HepG2 (cell line): ENCODE measurements around the gene WARS2. TPM values are rescaled to one million over a fixed set of nuclear protein-coding genes. Genes with fewer than 3 reads are reported as not detected.

Experiments
- ATAC-seq: fragments of 200-7000 bp; cut with Tn5 transposase; 3 replicates; pipeline ENCODE4 v1.9.1; 2020; ENCODE audit warnings: mild to moderate bottlenecking, moderate library complexity
- BruUV-seq: library from RNA; stranded (reverse); fragments of 400-500 nt; replicated peaks from 2 replicates; lab custom pipeline; 2021; lab: Mats Ljungman, UMichigan
- CTCF ChIA-PET: fragments of 300-600 bp; formaldehyde crosslinking; extraction: SDS; loops from one replicate; lab custom pipeline; 2021; ENCODE audit warnings: low total read pairs, inconsistent platforms, low intra/inter-chr PET ratio; lab: Yijun Ruan, JAX
- POLR2A ChIA-PET: fragments of 350-600 bp; sonication (Branson Sonifier 250); formaldehyde crosslinking; loops from one replicate; lab custom pipeline; 2020; ENCODE audit warnings: antibody characterized with exemption, inconsistent platforms; lab: Yijun Ruan, JAX
- DNase-seq: peaks from one replicate; pipeline ENCODE4 v3.0.0-alpha.2; 2015; ENCODE audit warnings: low spot score
- FAIRE-seq: peaks from 3 replicates; lab custom pipeline; 2011; peaks lifted over from hg19 to GRCh38; lab: Jason Lieb, UNC
- H2AFZ ChIP-seq: one replicate; pipeline ENCODE4 v1.6.1; 2011; ENCODE audit warnings: low read length, inconsistent platforms
- H3K27ac ChIP-seq: fragments of 300-600 bp; 3 replicates; pipeline ENCODE4 v1.8.0; 2011; ENCODE audit warnings: mixed run types, mild to moderate bottlenecking, mixed read lengths, low read length, inconsistent platforms; ENCODE audit not compliant: insufficient read depth; ENCODE audit errors: extremely low read length
- H3K27me3 ChIP-seq, 2 experiments: fragments of 200-600 bp in 1 of 2; 2 replicates in 1 of 2; 3 replicates in 1 of 2; pipeline versions ENCODE4 v1.6.0 to v1.8.0; 2011; ENCODE audit warnings: low read length in 2 of 2, mild to moderate bottlenecking in 2 of 2, moderate library complexity in 2 of 2, inconsistent platforms in 1 of 2; ENCODE audit not compliant: insufficient read depth in 2 of 2, control insufficient read depth in 1 of 2
- H3K36me3 ChIP-seq, 2 experiments: fragments of 200-600 bp in 1 of 2; replicated peaks in 1 of 2; 2 replicates in 1 of 2; 3 replicates in 1 of 2; pipeline versions ENCODE4 v1.5.1 to v1.8.0; 2011; ENCODE audit warnings: low read length in 2 of 2, inconsistent platforms in 1 of 2; ENCODE audit not compliant: insufficient read depth in 2 of 2, control insufficient read depth in 1 of 2
- H3K4me1 ChIP-seq: 2 replicates; pipeline ENCODE4 v1.5.1; 2012; ENCODE audit warnings: low read length, inconsistent platforms; ENCODE audit not compliant: insufficient read depth
- H3K4me2 ChIP-seq: 2 replicates; pipeline ENCODE4 v1.6.0; 2011; ENCODE audit warnings: low read depth, low read length, inconsistent platforms
- H3K4me3 ChIP-seq, 3 experiments: fragments of 200-600 bp in 1 of 3; sonication (generic), shearing (Covaris generic) in 1 of 3; replicated peaks in 1 of 3; 2 replicates each; pipeline ENCODE4 v1.5.1; 2011 to 2016; ENCODE audit warnings: low read length in 3 of 3, inconsistent platforms in 2 of 3, low read depth in 2 of 3, mild to moderate bottlenecking in 2 of 3, control low read depth in 1 of 3, mixed read lengths in 1 of 3; ENCODE audit not compliant: insufficient read depth in 1 of 3
- H3K79me2 ChIP-seq: one replicate; pipeline ENCODE4 v1.6.1; 2011; ENCODE audit warnings: low read length, inconsistent platforms; ENCODE audit not compliant: insufficient read depth
- H3K9ac ChIP-seq: 2 replicates; pipeline ENCODE4 v1.6.0; 2011; ENCODE audit warnings: mild to moderate bottlenecking, low read depth, low read length, inconsistent platforms; ENCODE audit not compliant: insufficient read depth
- H3K9me3 ChIP-seq: 2 replicates; pipeline ENCODE4 v1.5.1; 2012; ENCODE audit warnings: mild to moderate bottlenecking, low read length
- H4K20me1 ChIP-seq: 2 replicates; pipeline ENCODE4 v1.6.0; 2011; ENCODE audit warnings: inconsistent platforms, mild to moderate bottlenecking, low read length, moderate library complexity; ENCODE audit not compliant: insufficient read depth
- CCDC6 ChIP-seq: sonication (generic); formaldehyde crosslinking; IDR thresholded peaks from 2 replicates; pipeline ENCODE4 v1.8.1; 2022; ENCODE audit warnings: mild to moderate bottlenecking, missing genetic modification reagents, moderate library complexity
- MIER2 ChIP-seq: IDR thresholded peaks from 2 replicates; pipeline ENCODE4 v1.6.1; 2016; ENCODE audit warnings: missing biosample characterization, missing genetic modification reagents
- NPAS2 ChIP-seq: sonication (generic); formaldehyde crosslinking; IDR thresholded peaks from 2 replicates; pipeline ENCODE4 v1.8.0; 2022; ENCODE audit warnings: mild to moderate bottlenecking, missing genetic modification reagents, borderline replicate concordance
- SP2 ChIP-seq: sonication (generic); formaldehyde crosslinking; IDR thresholded peaks from 2 replicates; pipeline ENCODE4 v1.5.1; 2020; ENCODE audit warnings: mild to moderate bottlenecking, missing genetic modification reagents
- SRSF1 ChIP-seq: fragments of 200-400 bp; formaldehyde crosslinking; optimal IDR thresholded peaks from 2 replicates; pipeline ENCODE3; 2017; ENCODE audit warnings: mild to moderate bottlenecking, low read depth, low read length, moderate library complexity
- SRSF9 ChIP-seq: fragments of 200-400 bp; formaldehyde crosslinking; IDR thresholded peaks from 2 replicates; pipeline ENCODE4 v1.6.1; 2018; ENCODE audit warnings: borderline replicate concordance, mild to moderate bottlenecking, low read depth, low read length; ENCODE audit not compliant: insufficient read depth, poor library complexity, severe bottlenecking
- ZNF282 ChIP-seq: fragments of 450-650 bp; IDR thresholded peaks from 2 replicates; pipeline ENCODE4 v1.6.1; 2018; ENCODE audit not compliant: partially characterized antibody
- ZNF468 ChIP-seq: sonication (generic); formaldehyde crosslinking; IDR thresholded peaks from 2 replicates; pipeline ENCODE4 v1.8.0; 2022; ENCODE audit warnings: mild to moderate bottlenecking, moderate library complexity, missing genetic modification reagents
- ZNF839 ChIP-seq: sonication (generic); formaldehyde crosslinking; IDR thresholded peaks from 2 replicates; pipeline ENCODE4 v1.4.0; 2020; ENCODE audit warnings: missing genetic modification reagents, mild to moderate bottlenecking, borderline replicate concordance
- WGBS: methylation state at CpG from one replicate; pipeline ENCODE4 v1.1.6; 2017; ENCODE audit warnings: low lambda C conversion rate; 5-methylcytosine and 5-hydroxymethylcytosine counted together
- in situ Hi-C: cut with HindIII; loops from 2 replicates; pipeline ENCODE4 v1.10.0; 2017; ENCODE audit warnings: low pct_unique_long_range_greater_than_20kb; ENCODE audit not compliant: extremely low pct_ligation_motif_present
- intact Hi-C: fragments of 100-400 bp; cut with micrococcal nuclease; formaldehyde crosslinking; loops from one replicate; pipeline ENCODE4 v1.10.0; 2022; ENCODE audit not compliant: unreplicated experiment
- polyA plus RNA-seq, 8 experiments: library from polyadenylated mRNA; depleted of rRNA in 3 of 8; stranded (reverse) in 7 of 8; unstranded in 1 of 8; fragments of >200 nt; fragmentation: Illumina TruSeq in 4 of 8; extraction: Trizol in 4 of 8; gene quantifications; 2 replicates each; pipeline versions ENCODE4 v1.2.1 to v1.2.3, GENCODE V29; 2011 to 2016; ENCODE audit warnings: low read depth in 4 of 8, missing spikeins in 1 of 8, mixed read lengths in 1 of 8; ENCODE audit not compliant: insufficient read depth in 1 of 8
- total RNA-seq, 5 experiments: library from RNA; depleted of rRNA; stranded (reverse); fragments of >200 nt; fragmentation: Illumina TruSeq; extraction: Trizol; gene quantifications; 2 replicates each; pipeline ENCODE4 v1.2.3, GENCODE V29; 2016; ENCODE audit warnings: low read depth in 1 of 5
- TF ChIP-seq, protein P1 (sequence below): fragments of 450-650 bp; IDR thresholded peaks from 2 replicates; pipeline ENCODE4 v1.6.1; 2016
- TF ChIP-seq, protein P2 (sequence below): IDR thresholded peaks from 2 replicates; pipeline ENCODE4 v1.6.1; 2018; ENCODE audit warnings: missing genetic modification reagents, mild to moderate bottlenecking, missing compliant biosample characterization
- TF ChIP-seq, protein P3 (sequence below): IDR thresholded peaks from 2 replicates; pipeline ENCODE4 v1.6.1; 2016; ENCODE audit warnings: mild to moderate bottlenecking

The WARS2 gene
- total and polyA plus RNA-seq, 2 of the 13 experiments (the other 11 are each of a cell fraction or from before 2014, with no cell fraction given) = 12.4 to 18.8 TPM

DNA sequence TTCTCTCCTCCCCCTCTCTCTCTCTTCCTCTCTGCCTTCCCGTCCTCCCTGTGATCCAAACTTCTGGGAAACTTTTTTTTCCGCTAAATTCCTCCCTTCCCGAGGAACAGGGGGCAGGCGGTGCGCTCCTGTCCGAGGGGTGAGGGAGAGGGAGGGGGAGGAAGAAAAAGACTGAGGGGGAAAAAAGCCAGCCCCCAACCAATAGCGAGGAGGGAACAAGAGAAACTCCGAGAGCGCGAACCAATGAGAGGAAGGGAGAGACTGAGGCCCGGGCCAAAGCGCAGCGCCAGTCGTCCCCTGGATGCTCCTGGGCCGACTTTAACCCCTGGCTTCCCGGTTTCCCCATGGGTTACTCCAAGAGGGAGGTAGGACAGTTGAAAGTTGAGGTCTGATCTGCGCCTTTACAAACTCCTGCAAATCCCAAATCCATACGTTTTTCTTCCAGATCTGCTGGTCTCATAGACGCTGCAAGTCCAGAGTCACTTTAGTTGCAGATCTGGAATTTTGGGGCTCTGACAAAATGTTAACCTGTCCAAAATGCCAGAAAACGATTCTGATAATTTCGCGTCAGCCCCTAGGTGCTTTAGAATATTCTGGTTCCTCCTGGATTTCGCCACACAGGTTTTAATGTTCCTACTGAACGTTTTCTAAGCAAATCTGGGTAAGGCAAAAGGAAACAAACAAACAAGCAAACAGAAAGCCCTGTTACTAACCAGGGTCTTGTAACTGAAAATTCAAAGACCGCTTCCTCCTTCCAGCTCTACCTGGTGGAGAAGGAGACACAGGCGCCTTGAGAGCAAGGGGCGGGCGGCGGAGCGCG is 152.1 kb downstream of the WARS2 start, which contains the start of gene TBX15:
TSS of gene TBX15 (minus strand) at position 158 of the 820 bp plus-strand sequence. CDS start 548 bp downstream, outside the sequence.
- DNase-seq = no peak
- ATAC-seq = no peak
- H4K20me1 ChIP-seq = no peaks in the 10 kb centered on the region
- intact Hi-C loops = no loop called here
- H2AFZ ChIP-seq = no peak within 1 kb of the TSS
- FAIRE-seq = no peak
- no peaks in the 10 kb centered on the region for H3K36me3 ChIP-seq
- WGBS = 83% methylated on average over 28 of the region's 31 CpGs
- H3K4me1 ChIP-seq = no peaks in the 10 kb centered on the region
- BruUV-seq = no TSS peak
- no peak within 1 kb of the TSS for H3K9ac ChIP-seq
- in situ Hi-C loops = no loop called here
- H3K27ac ChIP-seq = no peak within 1 kb of the TSS
- no peak within 1 kb of the TSS for H3K4me3 ChIP-seq
- no peaks in the 10 kb centered on the region for H3K79me2 ChIP-seq
- no peaks in the 10 kb centered on the region for H3K9me3 ChIP-seq
- CTCF ChIA-PET = no interaction called here
- TF ChIP-seq ZNF839 (CRISPR knock-in tag) = no peak
- TF ChIP-seq SP2 (CRISPR knock-in tag) = no peak
- TF ChIP-seq, all 625 proteins: peak for 0
- no peaks in the 10 kb centered on the region for H3K27me3 ChIP-seq
- POLR2A ChIA-PET = no interaction called here
- no peak within 1 kb of the TSS for H3K4me2 ChIP-seq

DNA sequence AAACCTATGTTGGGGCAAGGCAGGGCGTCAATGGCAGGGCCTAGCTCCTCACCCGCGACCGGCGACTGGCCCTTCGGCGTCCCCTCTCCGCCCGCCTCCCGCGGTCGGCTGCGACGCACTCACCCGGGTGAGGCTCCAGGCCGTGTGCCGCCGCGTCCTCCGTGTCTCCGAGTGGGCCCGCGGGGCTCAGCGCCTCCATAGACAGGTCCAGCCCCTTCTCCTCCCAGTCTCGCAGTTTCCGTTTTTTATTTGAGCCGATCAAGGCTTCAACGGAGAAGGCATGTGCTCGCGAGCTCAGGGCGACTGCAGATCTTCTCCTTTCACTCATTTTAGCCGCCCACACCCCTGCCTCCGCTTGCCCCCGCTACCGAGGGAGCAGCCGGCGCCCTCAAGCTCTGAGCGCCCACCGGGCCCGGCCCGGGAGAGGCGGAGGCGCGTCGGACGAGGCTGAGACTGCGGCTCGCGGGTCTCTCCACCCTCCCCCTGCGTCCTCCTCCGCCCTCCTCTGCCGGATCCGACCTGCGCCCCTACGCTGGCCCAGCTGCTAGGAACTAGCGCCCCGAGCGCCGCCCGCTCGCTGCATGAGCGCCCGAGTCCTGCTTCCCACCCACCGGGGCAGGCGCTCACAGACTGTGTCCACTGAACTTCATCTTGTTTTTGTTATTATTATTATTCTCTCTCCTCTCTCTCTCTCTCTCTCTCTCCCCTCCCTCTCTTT is 152.8 kb downstream of the WARS2 start:
- no peaks in the 10 kb centered on the region for H4K20me1 ChIP-seq
- H3K27ac ChIP-seq = no peak overlapping the region
- intact Hi-C loops (no loop called here), in situ Hi-C loops (no loop called here)
- H3K4me3 ChIP-seq = no peak overlapping the region
- ChIA-PET CTCF (no interaction called here), POLR2A (no interaction called here)
- ATAC-seq = no peak
- no peak overlapping the region for H3K4me2 ChIP-seq
- H3K9ac ChIP-seq = no peak overlapping the region
- no peaks in the 10 kb centered on the region for H3K9me3 ChIP-seq
- H3K36me3 ChIP-seq = no peaks in the 10 kb centered on the region
- DNase-seq = no peak
- no peaks in the 10 kb centered on the region for H3K27me3 ChIP-seq
- H2AFZ ChIP-seq = no peak overlapping the region
- BruUV-seq = no TSS peak
- FAIRE-seq = no peak
- 94% methylated on average over 51 of the region's 65 CpGs for WGBS
- no peaks in the 10 kb centered on the region for H3K4me1 ChIP-seq
- H3K79me2 ChIP-seq = no peaks in the 10 kb centered on the region
- TF ChIP-seq SRSF9 (no peak), ZNF468 (no peak), ZNF282 (no peak), CCDC6 (CRISPR knock-in tag) (no peak), MIER2 (CRISPR knock-in tag) (no peak), NPAS2 (CRISPR knock-in tag) (no peak), SRSF1 (no peak)
- TF ChIP-seq, protein P1, sequence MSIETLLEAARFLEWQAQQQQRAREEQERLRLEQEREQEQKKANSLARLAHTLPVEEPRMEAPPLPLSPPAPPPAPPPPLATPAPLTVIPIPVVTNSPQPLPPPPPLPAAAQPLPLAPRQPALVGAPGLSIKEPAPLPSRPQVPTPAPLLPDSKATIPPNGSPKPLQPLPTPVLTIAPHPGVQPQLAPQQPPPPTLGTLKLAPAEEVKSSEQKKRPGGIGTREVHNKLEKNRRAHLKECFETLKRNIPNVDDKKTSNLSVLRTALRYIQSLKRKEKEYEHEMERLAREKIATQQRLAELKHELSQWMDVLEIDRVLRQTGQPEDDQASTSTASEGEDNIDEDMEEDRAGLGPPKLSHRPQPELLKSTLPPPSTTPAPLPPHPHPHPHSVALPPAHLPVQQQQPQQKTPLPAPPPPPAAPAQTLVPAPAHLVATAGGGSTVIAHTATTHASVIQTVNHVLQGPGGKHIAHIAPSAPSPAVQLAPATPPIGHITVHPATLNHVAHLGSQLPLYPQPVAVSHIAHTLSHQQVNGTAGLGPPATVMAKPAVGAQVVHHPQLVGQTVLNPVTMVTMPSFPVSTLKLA = no peak
- TF ChIP-seq, protein P2, sequence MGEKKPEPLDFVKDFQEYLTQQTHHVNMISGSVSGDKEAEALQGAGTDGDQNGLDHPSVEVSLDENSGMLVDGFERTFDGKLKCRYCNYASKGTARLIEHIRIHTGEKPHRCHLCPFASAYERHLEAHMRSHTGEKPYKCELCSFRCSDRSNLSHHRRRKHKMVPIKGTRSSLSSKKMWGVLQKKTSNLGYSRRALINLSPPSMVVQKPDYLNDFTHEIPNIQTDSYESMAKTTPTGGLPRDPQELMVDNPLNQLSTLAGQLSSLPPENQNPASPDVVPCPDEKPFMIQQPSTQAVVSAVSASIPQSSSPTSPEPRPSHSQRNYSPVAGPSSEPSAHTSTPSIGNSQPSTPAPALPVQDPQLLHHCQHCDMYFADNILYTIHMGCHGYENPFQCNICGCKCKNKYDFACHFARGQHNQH (CRISPR knock-in tag) = no peak
- TF ChIP-seq, protein P3, sequence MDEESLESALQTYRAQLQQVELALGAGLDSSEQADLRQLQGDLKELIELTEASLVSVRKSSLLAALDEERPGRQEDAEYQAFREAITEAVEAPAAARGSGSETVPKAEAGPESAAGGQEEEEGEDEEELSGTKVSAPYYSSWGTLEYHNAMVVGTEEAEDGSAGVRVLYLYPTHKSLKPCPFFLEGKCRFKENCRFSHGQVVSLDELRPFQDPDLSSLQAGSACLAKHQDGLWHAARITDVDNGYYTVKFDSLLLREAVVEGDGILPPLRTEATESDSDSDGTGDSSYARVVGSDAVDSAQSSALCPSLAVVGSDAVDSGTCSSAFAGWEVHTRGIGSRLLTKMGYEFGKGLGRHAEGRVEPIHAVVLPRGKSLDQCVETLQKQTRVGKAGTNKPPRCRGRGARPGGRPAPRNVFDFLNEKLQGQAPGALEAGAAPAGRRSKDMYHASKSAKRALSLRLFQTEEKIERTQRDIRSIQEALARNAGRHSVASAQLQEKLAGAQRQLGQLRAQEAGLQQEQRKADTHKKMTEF = no peak
